HUDEP-2 (cell line): ENCODE results near the gene USP32.
"Not testable (repeated sequence)": the region's sequence is repeated elsewhere in the genome, so short reads cannot be mapped to it uniquely, and the experiment has no call there.

Experiments used
- DNase-seq, 76 experiments: peaks; one replicate each; lab custom pipeline; 2025; ENCODE audit not compliant: unreplicated experiment in 76 of 76; lab: John Stamatoyannopoulos, UW

The USP32 gene

GRCh38 chr17:60392042-60392844 is at the start of gene USP32:
USP32 (minus strand) TSS chr17:60392133; CDS start chr17:60391939, 194 bp downstream.
- peak; percentile 75 to 100 (median 97) for DNase-seq

- no peak for DNase-seq
These were observed 47.6 kb upstream of the USP32 start for GRCh38 chr17:60439501-60439900.

- DNase-seq, result no peak
These were observed 44.7 kb upstream of the USP32 start for GRCh38 chr17:60436676-60437075.

GRCh38 chr17:60435244-60436167 is 43.6 kb upstream of the USP32 start:
- peak in 58 of 76 experiments; percentile 2 to 80 (median 45) for DNase-seq

- DNase-seq, result not testable (repeated sequence)
These were observed 41.4 kb upstream of the USP32 start for GRCh38 chr17:60433021-60433997.

GRCh38 chr17:60430561-60430960 is 38.6 kb upstream of the USP32 start:
- DNase-seq, result not testable (repeated sequence)

- DNase-seq, result not testable (repeated sequence)
These were observed 36.6 kb upstream of the USP32 start for GRCh38 chr17:60428491-60428890.

GRCh38 chr17:60426596-60426995 is 34.7 kb upstream of the USP32 start:
- no peak for DNase-seq

- no peak for DNase-seq
These were observed 33.7 kb upstream of the USP32 start for GRCh38 chr17:60425626-60426025.

GRCh38 chr17:60423865-60424264 is 31.9 kb upstream of the USP32 start:
- peak in 1 of 76 experiments; percentile 3 for DNase-seq

GRCh38 chr17:60422162-60422665 is 30.3 kb upstream of the USP32 start, which contains the start of gene CHCT1:
CHCT1 (plus strand) TSS chr17:60422489; CDS start chr17:60422593, 104 bp downstream.
- peak in 1 of 76 experiments; percentile 20 for DNase-seq

GRCh38 chr17:60421273-60422161 is 29.6 kb upstream of the USP32 start:
- peak in 74 of 76 experiments; percentile 9 to 86 (median 68) for DNase-seq

GRCh38 chr17:60419875-60420274 is 27.9 kb upstream of the USP32 start:
- not testable (repeated sequence) for DNase-seq

- not testable (repeated sequence) for DNase-seq
These were observed 27.1 kb upstream of the USP32 start for GRCh38 chr17:60419003-60419402.

- no peak for DNase-seq
These were observed 24.5 kb upstream of the USP32 start for GRCh38 chr17:60416368-60416925.

- DNase-seq, result no peak
These were observed 23.2 kb upstream of the USP32 start for GRCh38 chr17:60415146-60415545.

- no peak for DNase-seq
These were observed 20.8 kb upstream of the USP32 start for GRCh38 chr17:60412701-60413100.

- no peak for DNase-seq
These were observed 18.1 kb upstream of the USP32 start for GRCh38 chr17:60410001-60410400.

- no peak for DNase-seq
These were observed 15.0 kb upstream of the USP32 start for GRCh38 chr17:60406887-60407286.
